LNCAP (cell line): ENCODE results near the gene TMEM145.

Source experiments
- CTCF ChIP-seq: fragments of 450-650 bp; IDR thresholded peaks from 2 replicates; pipeline ENCODE4 v1.5.1; 2017; ENCODE audit warnings: mild to moderate bottlenecking

TMEM145 gene

GRCh38 chr19:42284591-42285341 is 28.3 kb upstream of the TMEM145 start:
- TF ChIP-seq CTCF: no peak

DNA sequence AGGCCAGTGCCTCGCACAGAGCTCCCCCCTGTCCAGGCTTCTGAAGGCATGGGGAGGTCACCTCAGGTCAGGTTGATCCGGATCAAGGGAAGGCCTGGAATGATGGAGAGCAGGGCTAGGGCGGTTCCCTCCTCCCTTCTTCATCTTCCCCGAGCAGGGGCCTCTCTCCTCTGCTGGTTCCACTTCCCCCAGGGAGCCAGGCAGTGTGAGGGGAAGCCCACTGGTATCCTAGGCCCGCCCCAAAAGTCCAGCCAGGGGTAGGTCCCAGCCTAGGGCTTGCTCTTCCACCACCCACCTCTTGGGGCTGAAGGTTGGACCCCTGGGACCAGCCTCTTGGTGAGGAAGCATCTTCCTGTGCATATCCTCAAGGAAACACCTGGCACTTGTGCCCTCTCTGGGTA is 27.6 kb upstream of the TMEM145 start:
- no peak for TF ChIP-seq CTCF

DNA sequence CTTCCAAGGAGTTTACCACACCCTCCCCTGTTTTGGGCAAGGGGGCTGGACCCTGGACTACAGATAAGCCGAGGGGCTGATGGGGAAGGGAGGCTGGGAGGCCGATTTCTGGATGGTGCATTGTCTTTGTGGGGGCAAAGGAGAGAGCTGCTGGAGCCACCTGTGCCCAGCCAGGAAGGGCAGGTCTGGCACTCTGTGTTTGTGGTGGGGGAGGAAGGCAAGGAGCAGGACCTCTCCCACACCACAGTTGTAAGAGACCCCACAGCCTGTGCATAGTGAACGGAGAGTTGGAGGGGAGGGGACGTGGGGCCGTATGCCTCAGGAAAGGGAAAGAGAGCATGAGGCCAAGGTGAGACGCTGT is 27.1 kb upstream of the TMEM145 start:
- no peak for TF ChIP-seq CTCF

- no peak for TF ChIP-seq CTCF
These were observed 26.6 kb upstream of the TMEM145 start for GRCh38 chr19:42286349-42287016.

DNA sequence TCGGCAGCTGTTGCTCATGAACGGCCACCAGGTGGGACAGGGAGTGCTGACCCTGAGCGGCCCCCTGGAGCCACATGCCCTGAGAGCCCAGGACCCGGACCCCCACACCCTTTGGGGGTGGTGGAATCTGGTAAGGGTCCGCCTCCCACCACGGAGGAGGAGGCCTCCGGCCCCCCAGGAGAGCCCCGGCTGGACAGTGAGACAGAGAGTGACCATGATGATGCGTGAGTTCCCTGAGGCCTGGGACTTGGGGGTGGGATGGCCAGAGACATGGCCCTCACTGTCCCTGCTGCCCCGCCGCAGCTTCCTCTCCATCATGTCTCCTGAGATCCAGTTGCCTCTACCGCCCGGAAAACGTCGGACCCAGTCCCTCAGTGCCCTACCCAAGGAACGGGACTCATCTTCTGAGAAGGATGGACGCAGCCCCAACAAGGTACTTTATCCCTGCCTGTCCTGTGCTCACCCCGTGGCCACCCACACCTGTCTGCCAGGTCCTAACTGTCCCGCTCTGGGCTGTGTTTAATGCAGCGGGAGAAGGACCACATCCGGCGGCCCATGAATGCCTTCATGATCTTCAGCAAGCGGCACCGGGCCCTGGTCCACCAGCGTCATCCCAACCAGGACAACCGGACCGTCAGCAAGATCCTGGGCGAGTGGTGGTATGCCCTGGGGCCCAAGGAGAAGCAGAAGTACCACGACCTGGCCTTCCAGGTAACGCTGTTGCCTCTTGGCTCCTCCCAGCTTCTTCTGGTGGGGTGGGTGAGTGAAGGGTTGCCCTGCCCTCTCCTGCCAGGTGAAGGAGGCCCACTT is 25.9 kb upstream of the TMEM145 start:
- TF ChIP-seq CTCF: no peak

DNA sequence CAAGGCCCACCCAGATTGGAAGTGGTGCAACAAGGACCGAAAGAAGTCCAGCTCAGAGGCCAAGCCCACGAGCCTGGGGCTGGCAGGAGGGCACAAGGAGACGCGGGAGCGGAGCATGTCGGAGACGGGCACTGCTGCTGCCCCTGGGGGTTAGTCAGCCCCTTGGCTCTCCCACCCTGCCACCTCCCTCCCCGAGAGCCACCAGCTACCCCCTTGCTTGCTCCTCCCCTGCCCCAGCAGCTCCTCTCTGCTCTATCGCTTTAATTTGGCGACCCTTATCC is 25.3 kb upstream of the TMEM145 start:
- no peak for TF ChIP-seq CTCF

DNA sequence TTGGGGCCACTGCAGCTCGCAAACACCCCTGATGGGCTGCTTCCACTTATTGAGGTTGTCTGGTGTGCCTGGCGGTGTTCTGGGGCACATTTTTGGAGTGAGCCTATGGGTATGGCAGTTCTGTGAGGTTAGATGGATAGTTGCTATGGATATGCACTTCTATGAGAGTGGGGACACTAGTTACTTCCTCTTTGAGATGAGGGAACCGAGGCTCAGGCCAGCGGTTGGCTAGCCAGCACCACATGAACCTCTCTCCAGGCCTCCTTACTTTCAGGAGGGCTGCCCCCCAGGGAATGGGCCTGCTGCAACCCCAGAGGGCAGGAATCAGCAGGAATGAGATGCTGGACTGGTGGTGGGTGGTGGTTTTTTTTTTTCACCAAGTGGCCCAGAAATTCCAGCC is 24.7 kb upstream of the TMEM145 start:
- TF ChIP-seq CTCF: no peak
